Activated CD8-positive, alpha-beta T cell treated with anti-CD3 and anti-CD28 coated beads for 36 hours (primary cell): Measurements from ENCODE around the gene PDE2A. TPM values are rescaled to one million over a fixed set of nuclear protein-coding genes. Genes with fewer than 3 reads are reported as not detected.

Source experiments
- ATAC-seq: fragments of 200-7000 bp; cut with Tn5 transposase; one replicate; pipeline ENCODE4 v1.10.0; 2021; ENCODE audit warnings: mild to moderate bottlenecking, moderate library complexity
- CTCF ChIA-PET: fragments of 350-600 bp; sonication (Branson Sonifier 250); formaldehyde crosslinking; loops from one replicate; lab custom pipeline; 2021; ENCODE audit warnings: antibody characterized with exemption; lab: Charles Lee
- POLR2A ChIA-PET: fragments of 350-600 bp; sonication (Branson Sonifier 250); formaldehyde crosslinking; loops from one replicate; lab custom pipeline; 2021; ENCODE audit warnings: antibody characterized with exemption; lab: Charles Lee
- DNase-seq: peaks from one replicate; pipeline ENCODE4 v3.0.0-alpha.2; 2020
- H3K27ac Mint-ChIP-seq: one replicate; pipeline ENCODE4 v1.8.0; 2021; ENCODE audit warnings: mild to moderate bottlenecking, mixed read lengths
- H3K27me3 Mint-ChIP-seq: one replicate; pipeline ENCODE4 v1.8.0; 2021; ENCODE audit warnings: mixed read lengths
- H3K36me3 Mint-ChIP-seq: one replicate; pipeline ENCODE4 v1.8.0; 2021; ENCODE audit warnings: low read depth, mixed read lengths
- H3K4me1 Mint-ChIP-seq: one replicate; pipeline ENCODE4 v1.8.0; 2021; ENCODE audit warnings: low read depth, mixed read lengths
- H3K4me3 Mint-ChIP-seq: one replicate; pipeline ENCODE4 v1.8.0; 2021; ENCODE audit warnings: mild to moderate bottlenecking, moderate library complexity, mixed read lengths
- H3K9me3 Mint-ChIP-seq: one replicate; pipeline ENCODE4 v1.8.0; 2021; ENCODE audit warnings: mixed read lengths
- CTCF ChIP-seq: fragments of 200-600 bp; IDR thresholded peaks from one replicate; pipeline ENCODE4 v1.8.0; 2022; ENCODE audit warnings: antibody characterized with exemption, mild to moderate bottlenecking
- intact Hi-C: fragments of 100-400 bp; cut with micrococcal nuclease; formaldehyde crosslinking; loops from one replicate; pipeline ENCODE4 v1.10.0; 2022
- total RNA-seq, 2 experiments: library from RNA; stranded (reverse); gene quantifications; one replicate each; pipeline ENCODE4 v1.2.3, GENCODE V29; 2021

PDE2A gene
- total RNA-seq, 2 experiments from 2014 or later: 0.14 to 0.72 TPM

- Mint-ChIP-seq H3K4me3 (no peak overlapping the region), H3K27me3 (peaks cover 18% of the 10 kb centered on the region), H3K9me3 (no peaks in the 10 kb centered on the region), H3K36me3 (no peaks in the 10 kb centered on the region), H3K4me1 (peaks cover 28% of the 10 kb centered on the region), H3K27ac (no peak overlapping the region)
- ATAC-seq (no peak), DNase-seq (no peak)
- intact Hi-C loops: no loop called here
- CTCF ChIA-PET: interaction anchor here (0.6 to 12.1 kb wide), 3 partner anchors 11 to 124 kb away, joined by 3 to 138 read pairs (median 6); no protein-coding TSS in a partner anchor
- TF ChIP-seq CTCF: no peak
- POLR2A ChIA-PET: interaction anchor here (0.9 kb wide), 1 partner anchor 89 kb away, joined by 3 read pairs; no protein-coding TSS in a partner anchor
These were observed 78.9 kb downstream of the PDE2A start for GRCh38 chr11:72595292-72595684.

- no peak for TF ChIP-seq CTCF
- Mint-ChIP-seq H3K27ac (no peak overlapping the region), H3K27me3 (peaks cover 21% of the 10 kb centered on the region), H3K36me3 (no peaks in the 10 kb centered on the region), H3K9me3 (no peaks in the 10 kb centered on the region), H3K4me3 (no peak overlapping the region), H3K4me1 (peaks cover 31% of the 10 kb centered on the region)
- no peak for ATAC-seq
- DNase-seq: no peak
- intact Hi-C loops: no loop called here
- ChIA-PET POLR2A (interaction anchor here (0.7 to 0.9 kb wide), 2 partner anchors 89 to 223 kb away, joined by 3 read pairs; no protein-coding TSS in a partner anchor), CTCF (interaction anchor here (1.2 to 12.1 kb wide), 3 partner anchors 12 to 90 kb away, joined by 3 to 138 read pairs (median 6); no protein-coding TSS in a partner anchor)
These were observed 79.5 kb downstream of the PDE2A start for GRCh38 chr11:72594493-72595291.

GRCh38 chr11:72592698-72593495 is 81.3 kb downstream of the PDE2A start:
- no peak for TF ChIP-seq CTCF
- Mint-ChIP-seq H3K4me3 (no peak overlapping the region), H3K9me3 (no peaks in the 10 kb centered on the region), H3K27me3 (peaks cover 28% of the 10 kb centered on the region), H3K36me3 (no peaks in the 10 kb centered on the region), H3K27ac (peak overlapping the region; percentile 69), H3K4me1 (peaks cover 31% of the 10 kb centered on the region)
- ChIA-PET POLR2A (no interaction called here), CTCF (interaction anchor here (1.6 to 12.1 kb wide), 6 partner anchors 11 to 122 kb away, joined by 3 to 171 read pairs (median 14); no protein-coding TSS in a partner anchor)
- DNase-seq (no peak), ATAC-seq (peak; percentile 3)
- intact Hi-C loops: no loop called here

GRCh38 chr11:72591785-72592502 is 82.3 kb downstream of the PDE2A start:
- no peaks in the 10 kb centered on the region for H3K36me3 Mint-ChIP-seq
- peaks cover 36% of the 10 kb centered on the region for H3K27me3 Mint-ChIP-seq
- no peak for TF ChIP-seq CTCF
- POLR2A ChIA-PET: interaction anchor here (0.7 to 1.0 kb wide), 2 partner anchors 35 to 51 kb away, joined by 3 read pairs; no protein-coding TSS in a partner anchor
- ATAC-seq (peak; percentile 97), DNase-seq (peak; percentile 88)
- no peaks in the 10 kb centered on the region for H3K9me3 Mint-ChIP-seq
- CTCF ChIA-PET: interaction anchor here (1.0 to 12.1 kb wide), 9 partner anchors 10 to 121 kb away, joined by 3 to 171 read pairs (median 5); no protein-coding TSS in a partner anchor
- peaks cover 31% of the 10 kb centered on the region for H3K4me1 Mint-ChIP-seq
- peak overlapping the region; percentile 69 for H3K27ac Mint-ChIP-seq
- intact Hi-C loops: no loop called here
- no peak overlapping the region for H3K4me3 Mint-ChIP-seq
